Lung (tissue), 12 donors: Measurements from ENCODE around the gene PRPF19. TPM values are rescaled to one million over a fixed set of nuclear protein-coding genes. Genes with fewer than 3 reads are reported as not detected.

ENCODE experiments used
- ATAC-seq: fragments of 200-7000 bp; cut with Tn5 transposase; one replicate; pipeline ENCODE4 v1.9.1; 2020; ENCODE audit warnings: moderate number of reproducible peaks; ENCODE audit not compliant: insufficient read depth, low FRiP score
- DNase-seq, 3 donors: peaks; one replicate each; pipeline ENCODE4 v3.0.0-alpha.2; 2013 to 2017
- H3K27ac ChIP-seq, 2 donors: one replicate each; pipeline ENCODE4 v1.5.1; 2013; ENCODE audit warnings: mild to moderate bottlenecking in 2 of 2, moderate library complexity in 2 of 2, control low read depth in 1 of 2, inconsistent platforms in 1 of 2, low read depth in 1 of 2, low read length in 1 of 2
- H3K27me3 ChIP-seq, 3 donors: one replicate each; pipeline ENCODE4 v1.5.1; 2013; ENCODE audit warnings: low read length in 2 of 3; ENCODE audit not compliant: control insufficient read depth in 3 of 3, insufficient read depth in 3 of 3
- H3K36me3 ChIP-seq, 4 donors: one replicate each; pipeline ENCODE4 v1.5.1; 2013; ENCODE audit warnings: low read length in 4 of 4, mild to moderate bottlenecking in 1 of 4, moderate library complexity in 1 of 4; ENCODE audit not compliant: control insufficient read depth in 4 of 4, insufficient read depth in 4 of 4
- H3K4me1 ChIP-seq, 5 donors: one replicate each; pipeline ENCODE4 v1.5.1; 2013; ENCODE audit warnings: low read length in 5 of 5, mild to moderate bottlenecking in 2 of 5, moderate library complexity in 1 of 5; ENCODE audit not compliant: control insufficient read depth in 5 of 5, insufficient read depth in 5 of 5
- H3K4me3 ChIP-seq: one replicate; pipeline ENCODE4 v1.5.1; 2013; ENCODE audit warnings: mild to moderate bottlenecking, control low read depth, moderate library complexity
- H3K9ac ChIP-seq, 2 donors: one replicate each; pipeline ENCODE4 v1.5.1; 2013; ENCODE audit warnings: low read length in 2 of 2, control low read depth in 1 of 2; ENCODE audit not compliant: insufficient read depth in 1 of 2
- H3K9me3 ChIP-seq, 4 donors: one replicate each; pipeline ENCODE4 v1.5.1; 2013; ENCODE audit warnings: low read length in 3 of 4, mild to moderate bottlenecking in 1 of 4, moderate library complexity in 1 of 4; ENCODE audit not compliant: control insufficient read depth in 4 of 4, insufficient read depth in 3 of 4
- CTCF ChIP-seq: IDR thresholded peaks from 2 replicates; pipeline ENCODE4 v1.5.1; 2012; ENCODE audit warnings: mild to moderate bottlenecking; ENCODE audit errors: control extremely low read depth, extremely low read depth
- WGBS, 2 donors: extraction: QIAGEN DNeasy Blood & Tissue Kit; methylation state at CpG; one replicate each; pipeline ENCODE4 v1.1.7; 2013; 5-methylcytosine and 5-hydroxymethylcytosine counted together
- polyA plus RNA-seq, 2 donors: library from polyadenylated mRNA; stranded (reverse); fragments of 200-250 nt; gene quantifications; one replicate each; pipeline ENCODE4 v1.2.1, GENCODE V29; 2013
- total RNA-seq, 2 donors: library from RNA; depleted of rRNA in 1 of 2; stranded (reverse); fragments of >200 nt in 1 of 2; gene quantifications; one replicate each; pipeline ENCODE4 v1.2.1, GENCODE V29; 2014 to 2021
- donor health status: control.
- donor health status: control.
- donor health status: Bipolar disorder and iron deficiency.
- donor health status: healthy.
- donor health status: DM: yes; HTN: yes; CAD: no.

PRPF19 gene
- total and polyA plus RNA-seq, 4 donors, result 49.0 to 79.0 (median 65.2) TPM

DNA sequence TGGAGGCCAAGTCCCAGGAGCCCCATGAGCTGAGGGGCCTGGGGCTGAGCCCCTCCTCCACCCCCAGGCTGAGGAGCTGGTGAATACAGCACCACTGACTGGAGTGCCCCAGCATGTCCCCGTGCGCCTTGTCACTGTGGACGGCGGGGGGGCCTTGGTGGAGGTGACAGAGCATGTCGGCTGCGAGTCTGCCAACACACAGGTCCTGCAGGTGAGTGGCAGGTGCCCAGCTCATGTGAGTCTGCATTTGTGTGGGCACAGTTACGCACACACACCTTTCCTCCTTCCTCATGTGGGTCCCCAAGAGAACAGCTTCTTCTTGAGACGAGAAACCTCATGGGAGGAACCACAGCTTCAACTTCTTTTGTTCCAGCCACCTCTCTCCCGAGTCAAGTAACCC, 25.5 kb upstream of the PRPF19 start:
- H3K4me3 ChIP-seq, result no peak overlapping the region
- no peak for TF ChIP-seq CTCF

DNA sequence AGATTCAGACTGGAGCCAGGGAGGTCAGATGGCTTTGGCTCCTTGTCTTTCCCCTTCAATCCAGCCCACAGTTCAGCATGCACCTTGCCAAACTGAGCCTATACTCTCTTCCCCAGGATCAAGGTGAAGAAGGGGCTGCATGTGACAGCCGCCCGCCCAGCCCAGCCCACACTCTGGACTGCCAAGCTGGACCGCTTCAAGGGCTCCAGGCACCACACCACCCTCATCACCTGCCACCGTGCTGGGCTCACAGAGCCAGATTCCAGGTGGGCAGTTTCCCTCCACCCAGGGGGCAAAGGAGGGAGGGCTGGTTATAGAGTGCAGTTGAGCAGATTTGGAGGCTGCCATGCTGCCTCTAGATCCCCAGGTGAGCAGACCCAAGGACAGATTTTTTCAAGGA, 24.0 kb upstream of the PRPF19 start:
- no peak for ATAC-seq
- WGBS, 2 donors, result 92 to 99% methylated on average over 4 of the region's 4 CpGs
- no peak for DNase-seq

More for the DNA sequence above, 25.5 kb upstream of the PRPF19 start:
- Histone ChIP-seq H3K4me1 (peaks cover 0 to 7% (median 0%) of the 10 kb centered on the region in 5 donors), H3K27ac (no peak overlapping the region), H3K9me3 (no peaks in the 10 kb centered on the region), H3K9ac (no peak overlapping the region), H3K27me3 (no peaks in the 10 kb centered on the region), H3K36me3 (peaks cover 0 to 11% (median 9%) of the 10 kb centered on the region in 4 donors)
- no peak for ATAC-seq
- WGBS, 2 donors, result 78 to 90% methylated on average over 9 of the region's 9 CpGs
- DNase-seq, result no peak

GRCh38 chr11:60929764-60930163, 23.4 kb upstream of the PRPF19 start:
- WGBS, 2 donors, result 84 to 86% methylated on average over 4 of the region's 4 CpGs
- Histone ChIP-seq H3K9ac (no peak overlapping the region), H3K4me3 (no peak overlapping the region), H3K9me3 (no peaks in the 10 kb centered on the region), H3K36me3 (peaks cover 0 to 11% (median 5%) of the 10 kb centered on the region in 4 donors), H3K27me3 (no peaks in the 10 kb centered on the region), H3K27ac (no peak overlapping the region), H3K4me1 (peaks cover 0 to 11% (median 0%) of the 10 kb centered on the region in 5 donors)
- TF ChIP-seq CTCF, result no peak
- no peak for ATAC-seq
- no peak for DNase-seq

More for the DNA sequence above, 24.0 kb upstream of the PRPF19 start:
- no peak overlapping the region for H3K9ac ChIP-seq
- no peaks in the 10 kb centered on the region for H3K27me3 ChIP-seq
- H3K9me3 ChIP-seq, result no peaks in the 10 kb centered on the region
- no peak overlapping the region for H3K4me3 ChIP-seq
- no peak overlapping the region for H3K27ac ChIP-seq
- no peak for TF ChIP-seq CTCF
- peaks cover 0 to 5% (median 0%) of the 10 kb centered on the region in 5 donors for H3K4me1 ChIP-seq
- H3K36me3 ChIP-seq, result peaks cover 0 to 11% (median 5%) of the 10 kb centered on the region in 4 donors

DNA sequence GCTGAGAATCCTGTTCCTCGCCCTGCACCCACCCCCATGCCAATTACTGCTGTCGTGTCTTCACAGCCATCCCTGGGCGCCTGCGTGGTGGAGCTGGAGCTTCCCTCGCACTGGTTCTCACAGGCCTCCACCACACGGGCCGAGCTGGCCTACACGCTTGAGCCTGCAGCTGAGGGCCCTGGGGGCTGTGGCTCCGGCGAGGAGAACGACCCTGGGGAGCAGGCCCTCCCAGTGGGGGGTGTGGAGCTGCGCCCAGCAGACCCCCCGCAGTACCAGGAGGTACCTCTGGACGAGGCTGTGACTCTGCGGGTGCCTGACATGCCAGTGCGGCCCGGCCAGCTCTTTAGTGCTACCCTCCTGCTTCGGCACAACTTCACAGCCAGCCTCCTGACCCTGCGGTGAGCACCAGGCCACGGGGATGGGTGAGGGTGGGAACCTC, 22.2 kb upstream of the PRPF19 start:
- Histone ChIP-seq H3K27me3 (no peaks in the 10 kb centered on the region), H3K9ac (no peak overlapping the region), H3K36me3 (peaks cover 0 to 11% (median 5%) of the 10 kb centered on the region in 4 donors), H3K9me3 (no peaks in the 10 kb centered on the region), H3K4me3 (no peak overlapping the region), H3K27ac (no peak overlapping the region), H3K4me1 (peaks cover 0 to 16% (median 0%) of the 10 kb centered on the region in 5 donors)
- TF ChIP-seq CTCF, result no peak
- 91 to 93% methylated on average over 20 of the region's 20 CpGs for WGBS, 2 donors
- ATAC-seq (no peak), DNase-seq (no peak)
